Endothelial cell of umbilical vein (primary cell): ENCODE data around the gene DDX51. TPM values are rescaled to one million over a fixed set of nuclear protein-coding genes. Genes with fewer than 3 reads are reported as not detected.

Source experiments
- BruUV-seq: library from RNA; stranded (reverse); fragments of 400-500 nt; replicated peaks from 2 replicates; lab custom pipeline; 2021; lab: Mats Ljungman, UMichigan
- CTCF ChIA-PET: fragments of 300-600, 350-600 bp; sonication (Branson Sonifier 250); formaldehyde crosslinking; loops from one replicate; lab custom pipeline; 2021; ENCODE audit warnings: antibody characterized with exemption, inconsistent platforms; lab: Charles Lee
- POLR2A ChIA-PET: fragments of 300-600, 350-600 bp; sonication (Branson Sonifier 250); formaldehyde crosslinking; loops from one replicate; lab custom pipeline; 2021; ENCODE audit warnings: antibody characterized with exemption, inconsistent platforms; lab: Charles Lee
- DNase-seq: peaks from one replicate; pipeline ENCODE4 v3.0.0-alpha.2; 2011; ENCODE audit warnings: low read depth, low spot score
- FAIRE-seq: peaks from 2 replicates; lab custom pipeline; 2011; peaks lifted over from hg19 to GRCh38; lab: Jason Lieb, UNC
- H2AFZ ChIP-seq: 2 replicates; pipeline ENCODE4 v1.6.0; 2012; ENCODE audit warnings: low read depth, low read length, control low read depth, inconsistent platforms
- H3K27ac ChIP-seq: 2 replicates; pipeline ENCODE4 v1.5.1; 2011; ENCODE audit warnings: low read depth, mild to moderate bottlenecking, control low read depth, low read length, moderate library complexity; ENCODE audit not compliant: insufficient read depth
- H3K27me3 ChIP-seq, 2 experiments: 2 replicates each; pipeline versions ENCODE4 v1.6.0 to v1.6.1; 2011; ENCODE audit warnings: low read length in 2 of 2, mixed read lengths in 1 of 2; ENCODE audit not compliant: control insufficient read depth in 2 of 2, insufficient read depth in 2 of 2
- H3K36me3 ChIP-seq, 2 experiments: 2 replicates in 1 of 2; 3 replicates in 1 of 2; pipeline ENCODE4 v1.5.1; 2011; ENCODE audit warnings: low read length in 2 of 2, mild to moderate bottlenecking in 1 of 2, moderate library complexity in 1 of 2; ENCODE audit not compliant: control insufficient read depth in 2 of 2, insufficient read depth in 2 of 2; ENCODE audit errors: extremely low read depth in 1 of 2
- H3K4me1 ChIP-seq: 3 replicates; pipeline ENCODE4 v1.5.1; 2011; ENCODE audit warnings: mild to moderate bottlenecking, low read length; ENCODE audit not compliant: control insufficient read depth, insufficient read depth; ENCODE audit errors: extremely low read depth
- H3K4me2 ChIP-seq: 2 replicates; pipeline ENCODE4 v1.6.1; 2011; ENCODE audit warnings: low read length, control low read depth, mixed read lengths; ENCODE audit not compliant: insufficient read depth
- H3K4me3 ChIP-seq, 3 experiments: fragments of 200-600 bp in 1 of 3; sonication (generic), shearing (Covaris generic) in 1 of 3; replicated peaks in 1 of 3; 2 replicates each; pipeline ENCODE4 v1.5.1; 2011 to 2016; ENCODE audit warnings: control low read depth in 3 of 3, low read length in 3 of 3, mild to moderate bottlenecking in 2 of 3, inconsistent platforms in 1 of 3, low read depth in 1 of 3, moderate library complexity in 1 of 3; ENCODE audit not compliant: insufficient read depth in 1 of 3
- H3K79me2 ChIP-seq: 2 replicates; pipeline ENCODE4 v1.6.0; 2012; ENCODE audit warnings: low read length, inconsistent platforms; ENCODE audit not compliant: control insufficient read depth, insufficient read depth
- H3K9ac ChIP-seq: replicated peaks from 2 replicates; pipeline ENCODE3; 2011; ENCODE audit warnings: low read length, control low read depth; ENCODE audit not compliant: insufficient read depth; ENCODE audit errors: extremely low read depth
- H3K9me1 ChIP-seq: replicated peaks from 3 replicates; pipeline ENCODE4 v1.6.0; 2011; ENCODE audit warnings: mild to moderate bottlenecking, low read length; ENCODE audit not compliant: control insufficient read depth, insufficient read depth; ENCODE audit errors: extremely low read depth
- H3K9me3 ChIP-seq: replicated peaks from 2 replicates; pipeline ENCODE4 v1.5.1; 2012; ENCODE audit warnings: low read length, inconsistent platforms; ENCODE audit not compliant: control insufficient read depth, insufficient read depth
- H4K20me1 ChIP-seq: replicated peaks from 2 replicates; pipeline ENCODE3; 2011; ENCODE audit warnings: mild to moderate bottlenecking, low read length; ENCODE audit not compliant: control insufficient read depth, insufficient read depth; ENCODE audit errors: extremely low read depth
- FOS ChIP-seq: IDR thresholded peaks from 2 replicates; pipeline ENCODE4 v1.6.1; 2011; ENCODE audit warnings: mild to moderate bottlenecking, low read length, moderate library complexity, borderline replicate concordance; ENCODE audit not compliant: insufficient read depth
- JUN ChIP-seq: IDR thresholded peaks from 2 replicates; pipeline ENCODE4 v1.6.1; 2011; ENCODE audit warnings: borderline replicate concordance, low read depth; ENCODE audit not compliant: insufficient read length, insufficient read depth
- POLR2AphosphoS5 ChIP-seq: IDR thresholded peaks from 2 replicates; pipeline ENCODE4 v1.6.1; 2012; ENCODE audit warnings: low read depth, mild to moderate bottlenecking, control low read depth, low read length, moderate library complexity; ENCODE audit not compliant: insufficient read depth
- dilution Hi-C: fragments of 300-500 bp; cut with MboI; formaldehyde crosslinking; loops from one replicate; pipeline ENCODE4 v1.15.0; 2019; ENCODE audit warnings: low sequenced_read_pairs; ENCODE audit not compliant: extremely low pct_ligation_motif_present
- intact Hi-C: fragments of 100-400 bp; cut with micrococcal nuclease; formaldehyde crosslinking; loops from one replicate; pipeline ENCODE4 v1.10.0; 2022
- polyA plus RNA-seq, 4 experiments: library from polyadenylated mRNA; depleted of rRNA in 3 of 4; stranded (reverse) in 3 of 4; unstranded in 1 of 4; fragments of >200 nt; gene quantifications; 2 replicates each; pipeline versions ENCODE4 v1.2.1 to v1.2.3, GENCODE V29; 2011 to 2012; ENCODE audit warnings: missing spikeins in 1 of 4
- total RNA-seq: library from RNA; stranded (reverse); gene quantifications from 2 replicates; pipeline ENCODE4 v1.2.3, GENCODE V29; 2021
- TF ChIP-seq, protein P1 (sequence below), 2 donors: IDR thresholded peaks; 1 replicate in 1 of 2; 2 replicates in 1 of 2; pipeline ENCODE4 v1.5.1; 2011; ENCODE audit warnings: low read length in 2 of 2, mild to moderate bottlenecking in 2 of 2, moderate library complexity in 2 of 2, control low read depth in 1 of 2, inconsistent platforms in 1 of 2, low read depth in 1 of 2; ENCODE audit not compliant: insufficient read depth in 1 of 2; ENCODE audit errors: extremely low read depth in 1 of 2
- TF ChIP-seq, protein P2 (sequence below): IDR thresholded peaks from 2 replicates; pipeline ENCODE4 v1.6.1; 2011; ENCODE audit not compliant: insufficient read depth, insufficient read length

The DDX51 gene
- total and polyA plus RNA-seq, 2 donors (not counting 3 experiments of a cell fraction or from before 2014, with no cell fraction given) = 11.4 to 23.5 TPM

DNA sequence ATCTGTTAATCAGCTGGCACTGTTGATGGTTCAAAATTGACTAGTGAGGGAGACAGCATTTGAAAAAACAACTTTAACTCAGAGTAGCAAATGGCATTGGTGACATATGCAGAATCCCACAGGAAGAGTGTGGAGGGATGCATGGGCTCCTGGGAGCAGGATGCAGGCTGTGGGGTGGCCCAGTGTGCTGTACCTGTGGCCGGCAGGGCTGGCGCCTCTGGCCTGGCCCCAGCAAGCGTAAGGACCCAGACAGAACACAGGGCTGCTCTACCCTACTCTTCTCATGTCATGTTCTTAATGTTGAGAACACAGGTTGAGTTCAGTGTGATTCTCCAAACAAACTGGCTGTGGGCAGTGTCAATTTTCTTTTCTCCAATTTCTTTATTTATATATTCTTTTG, 33.4 kb downstream of the DDX51 start:
- DNase-seq = no peak
- no peaks in the 10 kb centered on the region for H3K4me1 ChIP-seq
- H3K27ac ChIP-seq = no peak overlapping the region
- no peaks in the 10 kb centered on the region for H3K27me3 ChIP-seq
- no peaks in the 10 kb centered on the region for H4K20me1 ChIP-seq
- no peak for TF ChIP-seq POLR2AphosphoS5
- TF ChIP-seq, protein P1, sequence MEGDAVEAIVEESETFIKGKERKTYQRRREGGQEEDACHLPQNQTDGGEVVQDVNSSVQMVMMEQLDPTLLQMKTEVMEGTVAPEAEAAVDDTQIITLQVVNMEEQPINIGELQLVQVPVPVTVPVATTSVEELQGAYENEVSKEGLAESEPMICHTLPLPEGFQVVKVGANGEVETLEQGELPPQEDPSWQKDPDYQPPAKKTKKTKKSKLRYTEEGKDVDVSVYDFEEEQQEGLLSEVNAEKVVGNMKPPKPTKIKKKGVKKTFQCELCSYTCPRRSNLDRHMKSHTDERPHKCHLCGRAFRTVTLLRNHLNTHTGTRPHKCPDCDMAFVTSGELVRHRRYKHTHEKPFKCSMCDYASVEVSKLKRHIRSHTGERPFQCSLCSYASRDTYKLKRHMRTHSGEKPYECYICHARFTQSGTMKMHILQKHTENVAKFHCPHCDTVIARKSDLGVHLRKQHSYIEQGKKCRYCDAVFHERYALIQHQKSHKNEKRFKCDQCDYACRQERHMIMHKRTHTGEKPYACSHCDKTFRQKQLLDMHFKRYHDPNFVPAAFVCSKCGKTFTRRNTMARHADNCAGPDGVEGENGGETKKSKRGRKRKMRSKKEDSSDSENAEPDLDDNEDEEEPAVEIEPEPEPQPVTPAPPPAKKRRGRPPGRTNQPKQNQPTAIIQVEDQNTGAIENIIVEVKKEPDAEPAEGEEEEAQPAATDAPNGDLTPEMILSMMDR (IDR thresholded peaks at IDR 0.05; ENCODE audit: extremely low read depth in 1 of 2, insufficient read depth in 1 of 2, low read depth in 1 of 2, low read length in 2 of 2) = no peak
- no peak for TF ChIP-seq FOS
- no peak for TF ChIP-seq JUN
- H3K9me1 ChIP-seq = no peaks in the 10 kb centered on the region
- H3K4me2 ChIP-seq = no peak overlapping the region
- CTCF ChIA-PET = no interaction called here
- intact Hi-C loops = no loop called here
- no TSS peak for BruUV-seq
- no peaks in the 10 kb centered on the region for H3K9me3 ChIP-seq
- H3K9ac ChIP-seq = no peak overlapping the region
- no peak overlapping the region for H2AFZ ChIP-seq
- H3K79me2 ChIP-seq = no peaks in the 10 kb centered on the region
- FAIRE-seq = no peak
- POLR2A ChIA-PET = no interaction called here
- dilution Hi-C loops = no loop called here
- H3K36me3 ChIP-seq = peaks cover 0 to 22% of the 10 kb centered on the region in 2 experiments
- H3K4me3 ChIP-seq = no peak overlapping the region

DNA sequence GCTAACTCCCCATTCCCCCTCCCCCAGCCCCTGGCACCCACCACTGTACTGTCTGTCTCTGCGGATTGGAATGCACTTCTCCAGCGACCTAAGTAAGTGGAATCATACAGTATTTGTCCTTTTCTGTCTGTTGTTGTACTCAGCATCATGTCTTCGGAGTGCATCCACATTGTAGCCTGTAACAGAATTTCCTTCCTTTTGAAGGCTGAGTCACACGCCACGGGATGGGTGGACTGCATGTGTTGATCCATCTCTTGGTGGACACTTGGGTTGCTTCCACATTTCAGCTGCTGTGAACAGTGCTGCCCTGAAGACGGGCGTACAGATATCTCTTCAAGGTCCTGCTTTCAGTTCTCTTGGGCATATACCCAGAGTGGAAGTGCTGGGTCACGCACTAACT, 34.4 kb downstream of the DDX51 start:
- no peaks in the 10 kb centered on the region for H3K79me2 ChIP-seq
- no TSS peak for BruUV-seq
- H3K27ac ChIP-seq = no peak overlapping the region
- ChIA-PET CTCF (no interaction called here), POLR2A (no interaction called here)
- no peak overlapping the region for H3K9ac ChIP-seq
- H3K4me1 ChIP-seq = no peaks in the 10 kb centered on the region
- no peaks in the 10 kb centered on the region for H3K9me1 ChIP-seq
- DNase-seq (peak; percentile 43), FAIRE-seq (peak; percentile 67)
- H3K36me3 ChIP-seq = peaks cover 0 to 19% of the 10 kb centered on the region in 2 experiments
- no peak for TF ChIP-seq POLR2AphosphoS5
- TF ChIP-seq FOS = peak; percentile 29
- TF ChIP-seq, protein P2, sequence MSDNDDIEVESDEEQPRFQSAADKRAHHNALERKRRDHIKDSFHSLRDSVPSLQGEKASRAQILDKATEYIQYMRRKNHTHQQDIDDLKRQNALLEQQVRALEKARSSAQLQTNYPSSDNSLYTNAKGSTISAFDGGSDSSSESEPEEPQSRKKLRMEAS = no peak
- H2AFZ ChIP-seq = no peak overlapping the region
- H3K4me2 ChIP-seq = no peak overlapping the region
- no peak overlapping the region for H3K4me3 ChIP-seq
- H3K9me3 ChIP-seq = no peaks in the 10 kb centered on the region
- dilution Hi-C loops (no loop called here), intact Hi-C loops (no loop called here)
- no peaks in the 10 kb centered on the region for H4K20me1 ChIP-seq
- no peaks in the 10 kb centered on the region for H3K27me3 ChIP-seq
